Fibroblast of the aortic adventitia (primary cell): ENCODE measurements around the gene NSRP1. TPM values are rescaled to one million over a fixed set of nuclear protein-coding genes. Genes with fewer than 3 reads are reported as not detected.

Experiments used
- DNase-seq: peaks from one replicate; pipeline ENCODE4 v3.0.0-alpha.2; 2010; ENCODE audit warnings: low read depth
- H3K4me3 ChIP-seq: 2 replicates; pipeline ENCODE4 v1.5.1; 2011; ENCODE audit warnings: low read depth, mild to moderate bottlenecking, control low read depth, low read length, moderate library complexity
- total RNA-seq: library from RNA; depleted of rRNA; stranded (reverse); fragments of >200 nt; gene quantifications from 2 replicates; pipeline ENCODE4 v1.2.3, GENCODE V29; 2012; ENCODE audit warnings: low replicate concordance
- TF ChIP-seq, protein P1 (sequence below): IDR thresholded peaks from 2 replicates; pipeline ENCODE4 v1.5.1; 2011; ENCODE audit warnings: mild to moderate bottlenecking, low read length, control low read depth, inconsistent platforms; ENCODE audit not compliant: insufficient read depth

NSRP1 gene
- total RNA-seq, 1 donor: 13.4 TPM

DNA sequence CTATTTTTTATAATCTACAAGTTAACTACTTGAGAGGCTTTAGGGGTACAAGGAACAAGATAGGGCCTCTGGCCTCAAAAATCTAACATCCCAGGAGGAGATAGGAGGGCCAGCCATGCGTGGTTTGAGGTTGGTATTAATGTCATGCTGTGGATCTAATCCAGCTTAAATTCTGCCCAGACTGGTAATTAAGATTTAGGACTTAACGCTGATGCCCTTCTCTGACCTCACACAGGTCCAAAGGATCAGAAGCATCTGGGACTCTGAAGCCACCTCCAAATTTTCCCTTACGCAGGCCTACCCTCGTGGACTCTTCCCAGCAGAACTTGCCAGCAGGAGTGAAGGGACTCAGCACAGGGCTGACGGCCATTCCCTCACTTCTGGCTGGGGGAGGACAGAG, 103.8 kb downstream of the NSRP1 start:
- no peak overlapping the region for H3K4me3 ChIP-seq
- DNase-seq: no peak
- TF ChIP-seq, protein P1, sequence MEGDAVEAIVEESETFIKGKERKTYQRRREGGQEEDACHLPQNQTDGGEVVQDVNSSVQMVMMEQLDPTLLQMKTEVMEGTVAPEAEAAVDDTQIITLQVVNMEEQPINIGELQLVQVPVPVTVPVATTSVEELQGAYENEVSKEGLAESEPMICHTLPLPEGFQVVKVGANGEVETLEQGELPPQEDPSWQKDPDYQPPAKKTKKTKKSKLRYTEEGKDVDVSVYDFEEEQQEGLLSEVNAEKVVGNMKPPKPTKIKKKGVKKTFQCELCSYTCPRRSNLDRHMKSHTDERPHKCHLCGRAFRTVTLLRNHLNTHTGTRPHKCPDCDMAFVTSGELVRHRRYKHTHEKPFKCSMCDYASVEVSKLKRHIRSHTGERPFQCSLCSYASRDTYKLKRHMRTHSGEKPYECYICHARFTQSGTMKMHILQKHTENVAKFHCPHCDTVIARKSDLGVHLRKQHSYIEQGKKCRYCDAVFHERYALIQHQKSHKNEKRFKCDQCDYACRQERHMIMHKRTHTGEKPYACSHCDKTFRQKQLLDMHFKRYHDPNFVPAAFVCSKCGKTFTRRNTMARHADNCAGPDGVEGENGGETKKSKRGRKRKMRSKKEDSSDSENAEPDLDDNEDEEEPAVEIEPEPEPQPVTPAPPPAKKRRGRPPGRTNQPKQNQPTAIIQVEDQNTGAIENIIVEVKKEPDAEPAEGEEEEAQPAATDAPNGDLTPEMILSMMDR: no peak

DNA sequence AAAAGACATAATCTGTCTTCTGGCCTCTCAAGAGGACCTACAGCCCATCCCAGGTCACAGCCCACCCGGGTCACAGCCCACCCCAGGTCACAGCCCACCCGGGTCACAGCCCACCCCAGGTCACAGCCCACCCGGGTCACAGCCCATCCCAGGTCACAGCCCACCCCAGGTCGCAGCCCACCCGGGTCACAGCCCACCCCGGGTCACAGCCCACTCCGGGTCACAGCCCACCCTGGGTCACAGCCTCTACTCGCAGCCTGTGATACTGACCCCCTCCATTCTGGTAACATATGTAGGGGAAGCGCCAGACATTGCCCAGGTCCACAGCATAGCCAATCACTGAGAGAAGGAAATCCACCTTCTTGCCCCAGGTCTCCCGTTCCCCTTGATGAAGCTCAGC, 104.7 kb downstream of the NSRP1 start:
- no peak overlapping the region for H3K4me3 ChIP-seq
- DNase-seq: no peak
- TF ChIP-seq, protein P1: no peak

DNA sequence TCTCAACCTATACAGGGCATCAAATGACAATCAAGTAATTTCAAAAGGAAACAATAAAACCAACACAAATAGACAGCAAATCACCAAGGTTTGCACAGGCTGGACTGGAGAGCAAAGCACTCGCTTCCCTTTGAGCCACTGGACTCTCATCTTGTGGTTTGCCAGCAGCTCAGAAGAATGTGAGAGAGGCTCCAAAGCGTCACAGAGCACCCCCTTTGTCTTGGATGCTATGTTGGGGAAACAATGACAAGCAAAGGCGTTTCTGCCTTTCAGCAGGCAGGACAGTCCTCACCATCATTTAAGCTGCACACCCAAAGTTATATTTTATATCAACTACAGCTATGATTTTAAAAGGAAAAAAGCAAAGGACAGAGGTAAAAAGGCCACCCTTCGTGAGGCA, 105.6 kb downstream of the NSRP1 start:
- TF ChIP-seq, protein P1: no peak
- no peak overlapping the region for H3K4me3 ChIP-seq
- no peak for DNase-seq

DNA sequence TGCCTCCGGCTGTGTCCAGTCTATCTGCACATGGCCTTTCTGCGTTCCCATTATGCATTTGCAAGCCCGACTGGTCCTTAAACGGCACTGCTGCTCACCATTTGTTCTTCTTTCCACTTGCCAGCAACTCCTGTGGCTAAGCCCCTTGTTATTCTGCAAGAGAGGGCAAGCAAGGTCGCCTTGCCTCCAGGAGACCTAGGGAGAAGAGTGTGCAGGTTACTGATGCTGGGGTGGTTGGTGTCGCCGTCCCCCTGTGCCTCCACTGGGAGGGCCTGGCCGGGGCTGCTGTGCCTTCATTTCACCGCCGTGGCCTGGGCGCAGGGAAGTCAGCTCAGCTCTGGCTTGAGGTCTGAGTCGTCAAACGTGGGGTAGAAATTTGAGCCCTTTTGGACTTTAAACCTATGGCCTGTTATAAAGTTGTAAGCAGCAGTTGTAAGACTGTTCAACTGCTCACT, 106.1 kb downstream of the NSRP1 start:
- DNase-seq: no peak

DNA sequence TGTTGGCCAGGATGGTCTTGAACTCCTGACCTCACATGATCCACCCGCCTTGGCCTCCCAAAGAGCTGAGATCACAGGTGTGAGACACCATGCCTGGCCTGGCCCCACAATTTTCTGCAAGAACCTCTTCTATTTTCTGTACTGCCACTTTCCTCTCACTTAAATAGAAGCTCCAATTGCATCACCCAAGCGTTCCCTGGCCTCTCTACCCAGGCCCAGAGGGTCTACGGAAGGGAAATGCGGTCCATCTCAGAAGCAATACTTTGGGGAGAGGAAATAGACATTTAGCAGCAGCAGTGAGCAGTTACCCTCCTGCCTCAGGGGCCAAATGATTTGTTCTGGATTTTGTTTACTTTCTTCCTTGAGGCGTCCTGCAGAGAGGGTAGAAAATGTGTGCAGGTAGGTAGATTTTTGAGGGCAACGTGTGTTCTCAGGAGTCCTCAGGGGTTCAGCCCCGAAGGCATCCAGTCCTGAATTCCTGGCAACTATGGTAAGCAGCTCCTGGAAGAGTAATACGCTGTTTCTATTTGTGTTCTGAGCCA, 107.9 kb downstream of the NSRP1 start:
- TF ChIP-seq, protein P1: no peak
- no peak overlapping the region for H3K4me3 ChIP-seq
- no peak for DNase-seq

More for the DNA sequence above, 106.1 kb downstream of the NSRP1 start:
- TF ChIP-seq, protein P1: no peak
- H3K4me3 ChIP-seq: no peak overlapping the region

DNA sequence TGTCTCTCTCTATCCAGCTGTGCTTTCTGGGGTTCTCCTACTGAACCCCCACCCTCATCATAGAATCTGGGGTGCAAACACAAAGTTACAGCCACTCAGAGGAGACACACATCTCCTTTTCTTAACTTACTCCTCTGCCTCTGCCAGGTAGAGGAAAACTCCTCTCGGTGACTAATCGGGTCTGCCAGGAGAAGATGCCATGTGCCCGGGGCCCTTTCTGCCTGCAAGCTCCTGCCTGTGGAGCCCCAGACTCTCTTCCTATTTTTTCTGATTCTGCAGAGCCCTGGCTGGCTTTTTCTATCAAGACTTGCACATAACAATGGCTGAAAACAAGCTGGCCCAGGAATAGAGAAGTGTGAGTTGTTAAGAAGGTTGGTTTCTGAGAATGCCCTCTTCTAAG, 108.5 kb downstream of the NSRP1 start:
- TF ChIP-seq, protein P1: no peak
- DNase-seq: no peak
- H3K4me3 ChIP-seq: no peak overlapping the region
